Heart right ventricle (tissue), 16 donors: ENCODE results near the gene SLC1A3. TPM values are rescaled to one million over a fixed set of nuclear protein-coding genes. Genes with fewer than 3 reads are reported as not detected.
A peak's percentile ranks its signal among the peaks of the same experiment; 100 is the strongest.

Experiments
- ATAC-seq, 8 donors: fragments of 200-7000 bp; cut with Tn5 transposase; one replicate each; pipeline ENCODE4 v1.9.1; 2020; ENCODE audit warnings: mild to moderate bottlenecking in 8 of 8, moderate library complexity in 8 of 8, moderate number of reproducible peaks in 1 of 8
- DNase-seq, 2 donors: peaks; one replicate each; pipeline ENCODE4 v3.0.0-alpha.2; 2020
- H3K27ac ChIP-seq, 10 donors: fragments of 200-600 bp; sonication (generic) in 2 of 10; one replicate each; pipeline versions ENCODE4 v1.5.0 to v1.8.0; 2020 to 2022; ENCODE audit warnings: mild to moderate bottlenecking in 3 of 10
- H3K27me3 ChIP-seq, 7 donors: fragments of 200-600 bp; one replicate each; pipeline ENCODE4 v1.8.0; 2021 to 2022; ENCODE audit warnings: mild to moderate bottlenecking in 2 of 7
- H3K36me3 ChIP-seq, 9 donors: fragments of 200-600 bp; sonication (generic) in 1 of 9; one replicate each; pipeline versions ENCODE4 v1.5.0 to v1.8.0; 2020 to 2022; ENCODE audit warnings: mild to moderate bottlenecking in 2 of 9
- H3K4me1 ChIP-seq, 9 donors: fragments of 200-600 bp; sonication (generic) in 1 of 9; one replicate each; pipeline versions ENCODE4 v1.5.0 to v1.8.0; 2020 to 2022; ENCODE audit warnings: mild to moderate bottlenecking in 4 of 9
- H3K4me3 ChIP-seq, 10 donors: fragments of 200-600 bp; sonication (generic) in 2 of 10; one replicate each; pipeline versions ENCODE4 v1.5.0 to v1.8.0; 2020 to 2022; ENCODE audit warnings: mild to moderate bottlenecking in 7 of 10, moderate library complexity in 2 of 10
- H3K9me3 ChIP-seq, 11 donors: fragments of 200-600 bp in 10 of 11; sonication (generic) in 2 of 11; one replicate each; pipeline versions ENCODE4 v1.5.0 to v1.8.0; 2013 to 2022; ENCODE audit warnings: mild to moderate bottlenecking in 2 of 11, control low read depth in 1 of 11, moderate library complexity in 1 of 11
- WGBS, 2 donors: extraction: QIAGEN DNeasy Blood & Tissue Kit; methylation state at CpG; one replicate each; pipeline ENCODE4 v1.1.7; 2013; ENCODE audit warnings: inconsistent platforms in 1 of 2; 5-methylcytosine and 5-hydroxymethylcytosine counted together
- intact Hi-C, 10 donors: fragments of 100-400 bp; cut with DNase I; formaldehyde crosslinking; loops; one replicate each; pipeline versions ENCODE4 v1.11.1 to v1.14.2; 2022
- long read RNA-seq, 3 donors: library from polyadenylated mRNA; unstranded; transcript quantifications; one replicate each; pipeline ENCODE4 v2.0.0, GENCODE V29; 2020 to 2021
- polyA plus RNA-seq, 2 donors: library from polyadenylated mRNA; stranded (reverse); fragments of 200-250 nt; gene quantifications; one replicate each; pipeline ENCODE4 v1.2.3, GENCODE V29; 2013
- total RNA-seq, 10 donors: library from RNA; stranded (reverse); fragmentation: NEBNext Ultra II Directional in 3 of 10; extraction: Animal tissue kit (Norgen Biotek cat#: 25700) in 3 of 10; gene quantifications; one replicate each; pipeline versions ENCODE4 v1.2.1 to v1.2.4, GENCODE V29; 2021 to 2023
- TF ChIP-seq, protein P1 (sequence below), 9 donors: fragments of 200-600 bp; sonication (generic) in 2 of 9; IDR thresholded peaks; one replicate each; pipeline versions ENCODE4 v1.5.0 to v1.8.0; 2021 to 2022; ENCODE audit warnings: antibody characterized with exemption in 9 of 9, mild to moderate bottlenecking in 5 of 9, moderate library complexity in 1 of 9
- donor health status: Arrhythmogenic right ventricular cardiomyopathy.
- donor health status: ischemic (EF 13 %, LVEDD 7.1; RV severe dilation, severe dysfunction).
- donor health status: healthy with polysubstance abuse.
- donor health status: DM: no; HTN: yes; CAD: no.
- donor health status: DM: no; HTN: no; CAD: no.
- donor health status: ischemic (EF 25% LVEDD 6.9; RV normal size, moderate dysfunction).
- donor health status: ischemic (EF 25% LVEDD 5.7; RV mildly dilated, moderate dysfunction).
- donor health status: healthy.
- donor health status: DM: yes; HTN: yes; CAD: no.
- donor health status: Ischemic cardiomyopathy.
- donor health status: ischemic (EF 35%, LVEDD 5.7; RV mildly dilated, moderate dysfunction).
- donor health status: nonischemic (EF 11% LVEDD 7.7; RV severe dilation, severe dysfunction).
- donor health status: DM: yes; HTN: yes; CAD: no.
- donor health status: PGD.
- donor health status: ischemic (EF 29% LVEDD 5.4; RV normal size, mild dysfunction).
- donor health status: nonischemic (EF 23%, LVEDD 6.1; RV moderate dilation, normal function).

SLC1A3 gene
- total RNA-seq, result 10 to 100 TPM; 39.5 to 83.6 (median 58.5) TPM
- 10 to 100 TPM; 54.2 to 62.4 TPM for polyA plus RNA-seq
- long read RNA-seq, donor 1, full-length matches to known transcripts, result 10 of 20 reads
- long read RNA-seq, donor 1, partial matches to known transcripts, result 9 of 20 reads
- long read RNA-seq, donor 1, other reads (novel, unspliced or antisense), result 1 of 20 reads
- long read RNA-seq, donor 2, full-length matches to known transcripts, result 11 of 23 reads
- long read RNA-seq, donor 2, partial matches to known transcripts, result 10 of 23 reads
- long read RNA-seq, donor 2, other reads (novel, unspliced or antisense), result 2 of 23 reads
- long read RNA-seq, donor 3, full-length matches to known transcripts, result 15 of 120 reads
- long read RNA-seq, donor 3, partial matches to known transcripts, result 97 of 120 reads
- long read RNA-seq, donor 3, other reads (novel, unspliced or antisense), result 8 of 120 reads

DNA sequence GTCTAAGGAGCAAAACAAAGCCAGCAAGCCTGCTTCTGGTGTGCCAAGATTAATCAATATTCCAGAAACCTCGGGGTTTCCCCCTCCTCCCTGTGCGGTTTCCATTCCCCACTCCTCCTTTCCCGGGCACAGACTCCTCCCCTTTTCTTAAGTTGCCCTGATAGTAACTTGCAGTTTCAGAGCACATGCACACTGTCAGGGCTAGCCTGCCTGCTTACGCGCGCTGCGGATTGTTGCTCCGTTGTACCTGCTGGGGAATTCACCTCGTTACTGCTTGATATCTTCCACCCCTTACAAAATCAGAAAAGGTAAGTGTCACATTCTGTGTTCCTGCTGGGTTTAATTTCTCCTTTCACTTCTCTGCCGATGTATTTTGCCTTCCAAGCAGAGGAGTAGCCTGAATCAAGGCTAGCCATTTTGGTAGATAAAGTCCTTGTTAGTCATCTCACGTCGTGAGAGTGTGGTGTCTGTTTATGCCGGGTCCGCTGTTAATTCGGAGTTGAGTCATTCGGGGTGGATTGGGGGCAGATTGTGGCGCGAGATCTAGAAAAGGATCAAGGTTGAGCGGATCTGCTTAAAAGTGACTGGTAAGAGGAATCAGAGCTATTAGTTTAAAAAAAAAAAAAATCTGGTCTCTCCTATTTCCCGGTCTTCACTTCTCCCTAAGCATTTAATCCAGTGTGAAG lies at the start of gene SLC1A3:
Gene SLC1A3 (plus strand): TSS at position 179 of the 686 bp plus-strand sequence. CDS start 1,818 bp downstream, outside the sequence.
- H3K9me3 ChIP-seq, result no peaks in the 10 kb centered on the region
- H3K27me3 ChIP-seq, result peaks cover 0 to 14% (median 0%) of the 10 kb centered on the region in 7 donors
- peak; percentile 73 to 92 (median 87) for ATAC-seq
- TF ChIP-seq, protein P1, sequence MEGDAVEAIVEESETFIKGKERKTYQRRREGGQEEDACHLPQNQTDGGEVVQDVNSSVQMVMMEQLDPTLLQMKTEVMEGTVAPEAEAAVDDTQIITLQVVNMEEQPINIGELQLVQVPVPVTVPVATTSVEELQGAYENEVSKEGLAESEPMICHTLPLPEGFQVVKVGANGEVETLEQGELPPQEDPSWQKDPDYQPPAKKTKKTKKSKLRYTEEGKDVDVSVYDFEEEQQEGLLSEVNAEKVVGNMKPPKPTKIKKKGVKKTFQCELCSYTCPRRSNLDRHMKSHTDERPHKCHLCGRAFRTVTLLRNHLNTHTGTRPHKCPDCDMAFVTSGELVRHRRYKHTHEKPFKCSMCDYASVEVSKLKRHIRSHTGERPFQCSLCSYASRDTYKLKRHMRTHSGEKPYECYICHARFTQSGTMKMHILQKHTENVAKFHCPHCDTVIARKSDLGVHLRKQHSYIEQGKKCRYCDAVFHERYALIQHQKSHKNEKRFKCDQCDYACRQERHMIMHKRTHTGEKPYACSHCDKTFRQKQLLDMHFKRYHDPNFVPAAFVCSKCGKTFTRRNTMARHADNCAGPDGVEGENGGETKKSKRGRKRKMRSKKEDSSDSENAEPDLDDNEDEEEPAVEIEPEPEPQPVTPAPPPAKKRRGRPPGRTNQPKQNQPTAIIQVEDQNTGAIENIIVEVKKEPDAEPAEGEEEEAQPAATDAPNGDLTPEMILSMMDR (IDR thresholded peaks at IDR 0.05), result no peak
- H3K27ac ChIP-seq, result peak within 1 kb of the TSS; percentile 75 to 90 (median 86)
- H3K4me1 ChIP-seq, result peaks cover 0 to 55% (median 9%) of the 10 kb centered on the region in 9 donors
- peak; percentile 29 to 41 for DNase-seq
- intact Hi-C loops, result loop anchor here in 6 of 10 donors (2.0 to 10.0 kb wide), 8 partner anchors 34 to 192 kb away; no protein-coding TSS in a partner anchor
- H3K4me3 ChIP-seq, result peak within 1 kb of the TSS; percentile 32 to 67 (median 60)
- 1% methylated on average over 20 of the region's 20 CpGs for WGBS, 2 donors
- no peaks in the 10 kb centered on the region for H3K36me3 ChIP-seq

DNA sequence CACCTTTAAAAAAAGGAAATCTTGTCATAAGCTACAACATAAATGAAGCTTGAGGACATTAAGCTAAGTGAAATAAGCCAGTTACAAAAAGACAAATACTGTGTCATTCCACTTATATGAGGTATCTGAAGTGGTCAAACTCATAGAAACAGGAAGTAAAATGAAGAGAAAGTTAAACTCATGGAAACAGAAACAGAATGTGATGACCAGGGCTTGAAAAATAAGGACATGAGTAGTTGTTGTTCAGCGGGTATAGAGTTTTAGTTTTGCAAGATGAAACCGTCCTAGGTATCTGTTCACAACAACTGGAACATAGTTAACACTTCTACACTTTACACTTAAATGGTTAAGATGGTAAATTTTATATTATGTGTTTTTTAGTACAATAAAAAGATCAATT lies 47.8 kb upstream of the SLC1A3 start:
- no peak for ATAC-seq
- no peak overlapping the region for H3K27ac ChIP-seq
- 87 to 88% methylated on average over 2 of the region's 2 CpGs for WGBS, 2 donors

DNA sequence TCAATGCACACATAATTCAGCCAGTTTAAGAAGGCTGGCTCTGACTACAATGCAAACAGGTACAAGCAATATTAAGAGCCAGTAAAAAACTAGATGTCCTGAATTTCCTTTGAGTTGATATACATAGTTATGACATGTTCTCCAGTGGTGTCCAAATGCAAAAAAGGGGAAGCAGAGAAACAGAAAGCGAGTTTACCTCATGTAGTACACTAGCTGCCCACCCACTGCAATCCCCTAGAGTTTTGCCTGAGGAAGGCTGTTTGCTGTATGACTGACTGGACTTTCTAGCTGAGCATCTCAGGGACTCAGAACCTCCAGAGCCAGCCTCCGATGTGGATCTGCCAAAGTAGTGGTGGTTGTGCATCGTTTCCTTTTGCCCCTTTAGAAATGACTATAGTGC lies 44.8 kb upstream of the SLC1A3 start:
- intact Hi-C loops, result no loop called here
- ATAC-seq, result no peak
- Histone ChIP-seq H3K36me3 (no peaks in the 10 kb centered on the region), H3K27ac (no peak overlapping the region), H3K9me3 (peaks cover 0 to 10% (median 7%) of the 10 kb centered on the region in 11 donors), H3K27me3 (no peaks in the 10 kb centered on the region), H3K4me3 (no peak overlapping the region), H3K4me1 (no peaks in the 10 kb centered on the region)
- DNase-seq, result no peak
- TF ChIP-seq, protein P1 (IDR thresholded peaks at IDR 0.05), result no peak
- WGBS, 2 donors, result 81 to 83% methylated on average over 3 of the region's 3 CpGs

More for the DNA sequence above, 47.8 kb upstream of the SLC1A3 start:
- H3K27me3 ChIP-seq, result no peaks in the 10 kb centered on the region
- no peak overlapping the region for H3K4me3 ChIP-seq
- intact Hi-C loops, result no loop called here
- H3K9me3 ChIP-seq, result peaks cover 0 to 16% (median 7%) of the 10 kb centered on the region in 11 donors
- TF ChIP-seq, protein P1 (IDR thresholded peaks at IDR 0.05), result no peak
- DNase-seq, result no peak
- no peaks in the 10 kb centered on the region for H3K4me1 ChIP-seq
- H3K36me3 ChIP-seq, result no peaks in the 10 kb centered on the region

DNA sequence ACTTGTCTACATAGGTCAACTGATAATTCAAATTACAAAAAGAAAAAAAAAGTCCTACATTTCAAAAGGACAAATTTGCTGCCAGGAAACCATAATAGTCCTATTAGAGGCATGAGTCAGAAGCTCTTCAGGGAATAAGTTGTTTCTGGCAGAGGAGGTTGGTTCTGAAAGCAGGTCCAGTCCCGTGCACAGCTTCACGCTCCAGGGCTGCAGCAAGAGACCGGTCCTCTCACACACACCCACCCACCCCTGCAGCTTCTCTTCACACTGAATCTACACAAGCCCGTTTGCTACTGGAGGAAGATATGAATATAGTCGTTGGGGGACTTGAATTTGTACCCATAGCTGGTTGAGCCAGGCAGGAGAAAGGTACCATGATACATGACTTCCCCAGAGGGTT lies 36.9 kb upstream of the SLC1A3 start:
- no peak overlapping the region for H3K4me3 ChIP-seq
- H3K9me3 ChIP-seq, result no peaks in the 10 kb centered on the region
- intact Hi-C loops, result no loop called here
- TF ChIP-seq, protein P1 (IDR thresholded peaks at IDR 0.05), result no peak
- peak overlapping the region; percentile 17 to 73 (median 60) for H3K27ac ChIP-seq
- H3K36me3 ChIP-seq, result no peaks in the 10 kb centered on the region
- peak; percentile 83 to 95 (median 89) for ATAC-seq
- peak; percentile 30 to 50 for DNase-seq
- 34 to 51% methylated on average over 5 of the region's 5 CpGs for WGBS, 2 donors
- H3K4me1 ChIP-seq, result peaks cover 3 to 26% (median 19%) of the 10 kb centered on the region in 9 donors
- H3K27me3 ChIP-seq, result no peaks in the 10 kb centered on the region
